WTC11 (cell line): ENCODE measurements around the gene ZP2. TPM values are rescaled to one million over a fixed set of nuclear protein-coding genes. Genes with fewer than 3 reads are reported as not detected.

Source experiments
- ATAC-seq: fragments of 200-7000 bp; cut with Tn5 transposase; 2 replicates; pipeline ENCODE4 v1.10.0; 2021; ENCODE audit warnings: mild to moderate bottlenecking, moderate library complexity
- CTCF ChIA-PET: fragments of 300-600 bp; sonication (Branson Sonifier 250); formaldehyde crosslinking; loops from one replicate; lab custom pipeline; 2021; ENCODE audit warnings: antibody characterized with exemption; lab: Charles Lee
- POLR2A ChIA-PET: fragments of 350-600 bp; sonication (Branson Sonifier 250); formaldehyde crosslinking; loops from one replicate; lab custom pipeline; 2021; ENCODE audit warnings: antibody characterized with exemption; lab: Charles Lee
- DNase-seq: peaks from one replicate; pipeline ENCODE4 v3.0.0; 2021; ENCODE audit warnings: low spot score
- H3K27ac Mint-ChIP-seq: 2 replicates; pipeline ENCODE4 v1.8.0; 2021; ENCODE audit warnings: mixed read lengths
- H3K27me3 Mint-ChIP-seq: 2 replicates; pipeline ENCODE4 v1.8.0; 2021; ENCODE audit warnings: low read depth, mild to moderate bottlenecking, moderate library complexity, mixed read lengths
- H3K36me3 Mint-ChIP-seq: 2 replicates; pipeline ENCODE4 v1.8.0; 2021; ENCODE audit warnings: mixed read lengths
- H3K4me1 Mint-ChIP-seq: 2 replicates; pipeline ENCODE4 v1.8.0; 2022; ENCODE audit warnings: mixed read lengths
- H3K4me3 Mint-ChIP-seq: 2 replicates; pipeline ENCODE4 v1.8.0; 2021; ENCODE audit warnings: mild to moderate bottlenecking, moderate library complexity, mixed read lengths
- H3K9me3 Mint-ChIP-seq: 2 replicates; pipeline ENCODE4 v1.8.0; 2021; ENCODE audit warnings: mixed read lengths
- FOXK1 ChIP-seq: sonication (generic); formaldehyde crosslinking; IDR thresholded peaks from 2 replicates; pipeline ENCODE4 v1.8.0; 2022; ENCODE audit warnings: mild to moderate bottlenecking, moderate library complexity, missing genetic modification reagents
- FOXP1 ChIP-seq: sonication (generic); formaldehyde crosslinking; IDR thresholded peaks from 2 replicates; pipeline ENCODE4 v1.8.0; 2022; ENCODE audit warnings: missing genetic modification reagents, mild to moderate bottlenecking, moderate library complexity, borderline replicate concordance
- GRHL2 ChIP-seq: fragments of 250-450 bp; sonication (Bioruptor Pico); IDR thresholded peaks from 2 replicates; pipeline ENCODE4 v1.8.0; 2022; ENCODE audit warnings: mild to moderate bottlenecking, moderate library complexity; ENCODE audit not compliant: insufficient replicate concordance, severe bottlenecking
- HMGA2 ChIP-seq: fragments of 250-450 bp; sonication (Bioruptor Pico); IDR thresholded peaks from 2 replicates; pipeline ENCODE4 v1.4.0; 2021; ENCODE audit warnings: mild to moderate bottlenecking, moderate library complexity
- IRF2 ChIP-seq: sonication (generic); formaldehyde crosslinking; IDR thresholded peaks from 2 replicates; pipeline ENCODE4 v1.8.0; 2022; ENCODE audit warnings: low read depth, missing genetic modification reagents, borderline replicate concordance
- MXD4 ChIP-seq: fragments of 250-450 bp; sonication (Bioruptor Pico); IDR thresholded peaks from 2 replicates; pipeline ENCODE4 v1.8.0; 2021; ENCODE audit warnings: mild to moderate bottlenecking, moderate library complexity, borderline replicate concordance
- NFYB ChIP-seq: sonication (generic); formaldehyde crosslinking; conservative IDR thresholded peaks from 2 replicates; pipeline ENCODE4 v1.8.0; 2022; ENCODE audit warnings: low read depth, missing genetic modification reagents
- SMAD4 ChIP-seq: sonication (generic); formaldehyde crosslinking; IDR thresholded peaks from 2 replicates; pipeline ENCODE4 v1.8.0; 2022; ENCODE audit warnings: mild to moderate bottlenecking, missing genetic modification reagents
- SOX15 ChIP-seq: fragments of 250-450 bp; sonication (Bioruptor Pico); IDR thresholded peaks from 2 replicates; pipeline ENCODE4 v1.9.0; 2021; ENCODE audit warnings: mild to moderate bottlenecking
- SP1 ChIP-seq: sonication (generic); formaldehyde crosslinking; conservative IDR thresholded peaks from 2 replicates; pipeline ENCODE4 v1.8.1; 2022; ENCODE audit warnings: missing genetic modification reagents
- TCF7 ChIP-seq: sonication (generic); formaldehyde crosslinking; IDR thresholded peaks from 2 replicates; pipeline ENCODE4 v1.8.0; 2022; ENCODE audit warnings: mild to moderate bottlenecking, low read depth, missing genetic modification reagents, moderate library complexity
- total RNA-seq: library from RNA; stranded (reverse); gene quantifications from 3 replicates; pipeline ENCODE4 v1.2.3, GENCODE V29; 2021
- TF ChIP-seq, protein P1 (sequence below): sonication (generic); formaldehyde crosslinking; IDR thresholded peaks from 2 replicates; pipeline ENCODE4 v1.8.1; 2022; ENCODE audit warnings: low read depth, missing genetic modification reagents, borderline replicate concordance
- TF ChIP-seq, protein P2 (sequence below): sonication (generic); formaldehyde crosslinking; IDR thresholded peaks from 2 replicates; pipeline ENCODE4 v1.8.0; 2023; ENCODE audit warnings: mild to moderate bottlenecking, missing genetic modification reagents
- TF ChIP-seq, protein P3 (sequence below): sonication (generic); formaldehyde crosslinking; IDR thresholded peaks from 2 replicates; pipeline ENCODE4 v1.8.0; 2022; ENCODE audit warnings: mild to moderate bottlenecking, missing genetic modification reagents
- TF ChIP-seq, protein P4 (sequence below): sonication (generic); formaldehyde crosslinking; IDR thresholded peaks from 2 replicates; pipeline ENCODE4 v1.8.0; 2022; ENCODE audit warnings: mild to moderate bottlenecking, missing genetic modification reagents
- TF ChIP-seq, protein P5 (sequence below): sonication (generic); formaldehyde crosslinking; IDR thresholded peaks from 2 replicates; pipeline ENCODE4 v1.8.1; 2023; ENCODE audit warnings: mild to moderate bottlenecking, missing genetic modification reagents, borderline replicate concordance
- TF ChIP-seq, protein P6 (sequence below): sonication (generic); formaldehyde crosslinking; conservative IDR thresholded peaks from 2 replicates; pipeline ENCODE4 v1.8.1; 2023; ENCODE audit warnings: mild to moderate bottlenecking, low read depth, missing genetic modification reagents, moderate library complexity

Gene ZP2
- total RNA-seq, 1 experiment from 2014 or later, result 0.07 TPM

DNA sequence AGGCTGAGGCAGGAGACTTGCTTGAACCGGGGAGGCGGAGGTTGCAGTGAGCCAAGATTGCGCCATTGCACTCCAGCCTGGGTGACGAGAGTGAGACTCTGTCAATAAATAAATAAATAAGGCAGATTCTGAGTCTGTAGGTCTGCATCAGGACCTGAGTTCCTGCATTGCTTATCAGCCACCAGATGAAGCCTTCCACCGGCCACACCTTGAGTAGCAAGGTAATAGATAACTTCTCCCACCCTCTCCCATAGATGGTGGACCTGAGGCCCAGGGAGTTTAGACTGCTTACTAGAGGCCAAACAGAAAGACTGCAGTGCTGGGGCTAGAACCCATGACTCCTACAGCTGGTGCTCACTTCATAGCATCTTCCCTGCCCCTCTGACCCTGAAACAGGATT, 22.1 kb downstream of the ZP2 start (continued):
- TF ChIP-seq, protein P1, sequence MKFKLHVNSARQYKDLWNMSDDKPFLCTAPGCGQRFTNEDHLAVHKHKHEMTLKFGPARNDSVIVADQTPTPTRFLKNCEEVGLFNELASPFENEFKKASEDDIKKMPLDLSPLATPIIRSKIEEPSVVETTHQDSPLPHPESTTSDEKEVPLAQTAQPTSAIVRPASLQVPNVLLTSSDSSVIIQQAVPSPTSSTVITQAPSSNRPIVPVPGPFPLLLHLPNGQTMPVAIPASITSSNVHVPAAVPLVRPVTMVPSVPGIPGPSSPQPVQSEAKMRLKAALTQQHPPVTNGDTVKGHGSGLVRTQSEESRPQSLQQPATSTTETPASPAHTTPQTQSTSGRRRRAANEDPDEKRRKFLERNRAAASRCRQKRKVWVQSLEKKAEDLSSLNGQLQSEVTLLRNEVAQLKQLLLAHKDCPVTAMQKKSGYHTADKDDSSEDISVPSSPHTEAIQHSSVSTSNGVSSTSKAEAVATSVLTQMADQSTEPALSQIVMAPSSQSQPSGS (CRISPR knock-in tag), result no peak
- TF ChIP-seq SMAD4, result no peak

DNA sequence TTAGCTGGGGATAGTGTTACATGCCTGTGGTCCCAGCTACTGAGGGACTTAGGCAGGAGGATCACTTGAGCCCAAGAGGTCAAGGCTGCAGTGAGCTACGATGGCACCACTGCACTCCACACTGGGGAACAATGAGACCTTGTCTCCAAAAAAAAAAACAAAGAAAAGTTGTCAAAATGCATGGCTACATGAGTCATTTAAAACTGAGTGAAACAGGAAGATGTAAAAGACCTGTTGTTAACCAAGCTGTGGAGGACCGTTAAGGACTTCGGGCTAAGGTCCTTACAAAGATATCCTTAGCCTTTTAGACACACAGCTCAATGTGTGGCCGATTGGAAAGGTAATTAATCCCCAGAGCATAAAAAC, 25.1 kb downstream of the ZP2 start:
- H3K27me3 Mint-ChIP-seq, result peaks cover 7% of the 10 kb centered on the region; the same call in 1 of the 2 replicates
- POLR2A ChIA-PET, result interaction anchor here (0.6 kb wide), 2 partner anchors 109 to 156 kb away, joined by 3 to 5 read pairs; no protein-coding TSS in a partner anchor
- no peak for ATAC-seq

DNA sequence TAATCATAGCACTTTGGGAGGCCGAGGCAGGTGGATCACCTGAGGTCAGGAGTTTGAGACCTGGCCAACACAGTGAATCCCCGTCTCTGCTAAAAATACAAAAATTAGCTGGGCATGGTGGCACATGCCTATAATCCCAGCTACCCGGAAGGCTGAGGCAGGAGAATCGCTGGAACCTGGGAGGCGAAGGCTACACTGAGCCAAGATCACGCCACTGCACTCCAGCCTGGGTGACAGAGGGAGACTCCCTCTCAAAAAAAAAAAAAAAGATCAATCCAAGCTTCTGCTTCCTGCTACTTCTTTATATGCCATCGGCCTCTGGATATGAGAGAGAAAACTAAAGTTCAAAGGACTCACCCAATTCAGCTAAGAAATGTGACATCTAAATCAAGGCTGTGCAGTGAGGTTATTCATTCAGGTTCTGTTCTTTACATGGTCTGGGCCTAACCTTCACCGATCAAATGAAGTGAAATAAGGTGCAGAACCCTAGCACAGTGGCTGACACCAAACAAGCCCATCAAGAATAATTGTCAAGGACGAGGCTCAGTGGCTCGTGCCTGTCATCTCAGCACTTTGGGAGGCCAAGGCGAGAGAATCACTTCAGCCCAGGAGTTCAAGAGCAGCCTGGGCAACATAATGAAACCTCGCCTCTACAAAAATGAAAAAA, 25.6 kb downstream of the ZP2 start:
- Mint-ChIP-seq H3K27me3 (peaks cover 7% of the 10 kb centered on the region; the same call in 1 of the 2 replicates), H3K4me3 (no peak overlapping the region), H3K4me1 (no peaks in the 10 kb centered on the region), H3K27ac (no peak overlapping the region), H3K36me3 (peaks cover 35% of the 10 kb centered on the region), H3K9me3 (peaks cover 42% of the 10 kb centered on the region)
- TF ChIP-seq MXD4 (CRISPR knock-in tag), result no peak
- TF ChIP-seq IRF2 (CRISPR knock-in tag), result no peak
- TF ChIP-seq, protein P2, sequence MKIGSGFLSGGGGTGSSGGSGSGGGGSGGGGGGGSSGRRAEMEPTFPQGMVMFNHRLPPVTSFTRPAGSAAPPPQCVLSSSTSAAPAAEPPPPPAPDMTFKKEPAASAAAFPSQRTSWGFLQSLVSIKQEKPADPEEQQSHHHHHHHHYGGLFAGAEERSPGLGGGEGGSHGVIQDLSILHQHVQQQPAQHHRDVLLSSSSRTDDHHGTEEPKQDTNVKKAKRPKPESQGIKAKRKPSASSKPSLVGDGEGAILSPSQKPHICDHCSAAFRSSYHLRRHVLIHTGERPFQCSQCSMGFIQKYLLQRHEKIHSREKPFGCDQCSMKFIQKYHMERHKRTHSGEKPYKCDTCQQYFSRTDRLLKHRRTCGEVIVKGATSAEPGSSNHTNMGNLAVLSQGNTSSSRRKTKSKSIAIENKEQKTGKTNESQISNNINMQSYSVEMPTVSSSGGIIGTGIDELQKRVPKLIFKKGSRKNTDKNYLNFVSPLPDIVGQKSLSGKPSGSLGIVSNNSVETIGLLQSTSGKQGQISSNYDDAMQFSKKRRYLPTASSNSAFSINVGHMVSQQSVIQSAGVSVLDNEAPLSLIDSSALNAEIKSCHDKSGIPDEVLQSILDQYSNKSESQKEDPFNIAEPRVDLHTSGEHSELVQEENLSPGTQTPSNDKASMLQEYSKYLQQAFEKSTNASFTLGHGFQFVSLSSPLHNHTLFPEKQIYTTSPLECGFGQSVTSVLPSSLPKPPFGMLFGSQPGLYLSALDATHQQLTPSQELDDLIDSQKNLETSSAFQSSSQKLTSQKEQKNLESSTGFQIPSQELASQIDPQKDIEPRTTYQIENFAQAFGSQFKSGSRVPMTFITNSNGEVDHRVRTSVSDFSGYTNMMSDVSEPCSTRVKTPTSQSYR (CRISPR knock-in tag), result no peak
- no peak for TF ChIP-seq SP1 (CRISPR knock-in tag)
- TF ChIP-seq GRHL2 (CRISPR knock-in tag), result no peak
- TF ChIP-seq, protein P3, sequence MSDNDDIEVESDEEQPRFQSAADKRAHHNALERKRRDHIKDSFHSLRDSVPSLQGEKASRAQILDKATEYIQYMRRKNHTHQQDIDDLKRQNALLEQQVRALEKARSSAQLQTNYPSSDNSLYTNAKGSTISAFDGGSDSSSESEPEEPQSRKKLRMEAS (CRISPR knock-in tag), result no peak
- TF ChIP-seq TCF7 (CRISPR knock-in tag), result no peak
- DNase-seq (no peak), ATAC-seq (no peak)
- ChIA-PET POLR2A (interaction anchor here (0.6 kb wide), 2 partner anchors 109 to 156 kb away, joined by 3 to 5 read pairs; no protein-coding TSS in a partner anchor), CTCF (interaction anchor here (0.7 to 5.8 kb wide), 3 partner anchors 26 to 115 kb away, joined by 3 to 186 read pairs (median 3); partner anchors contain the start of gene LDAF1)

More for the DNA sequence above, 25.1 kb downstream of the ZP2 start:
- Mint-ChIP-seq H3K36me3 (peaks cover 30% of the 10 kb centered on the region), H3K4me3 (no peak overlapping the region), H3K9me3 (peaks cover 38% of the 10 kb centered on the region), H3K27ac (no peak overlapping the region), H3K4me1 (no peaks in the 10 kb centered on the region)
- TF ChIP-seq, protein P4, sequence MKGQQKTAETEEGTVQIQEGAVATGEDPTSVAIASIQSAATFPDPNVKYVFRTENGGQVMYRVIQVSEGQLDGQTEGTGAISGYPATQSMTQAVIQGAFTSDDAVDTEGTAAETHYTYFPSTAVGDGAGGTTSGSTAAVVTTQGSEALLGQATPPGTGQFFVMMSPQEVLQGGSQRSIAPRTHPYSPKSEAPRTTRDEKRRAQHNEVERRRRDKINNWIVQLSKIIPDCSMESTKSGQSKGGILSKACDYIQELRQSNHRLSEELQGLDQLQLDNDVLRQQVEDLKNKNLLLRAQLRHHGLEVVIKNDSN (CRISPR knock-in tag), result no peak
- TF ChIP-seq SOX15 (no peak), NFYB (CRISPR knock-in tag) (no peak)
- CTCF ChIA-PET, result interaction anchor here (0.7 to 5.8 kb wide), 4 partner anchors 27 to 115 kb away, joined by 3 to 186 read pairs (median 4); partner anchors contain the start of gene LDAF1
- no peak for DNase-seq

DNA sequence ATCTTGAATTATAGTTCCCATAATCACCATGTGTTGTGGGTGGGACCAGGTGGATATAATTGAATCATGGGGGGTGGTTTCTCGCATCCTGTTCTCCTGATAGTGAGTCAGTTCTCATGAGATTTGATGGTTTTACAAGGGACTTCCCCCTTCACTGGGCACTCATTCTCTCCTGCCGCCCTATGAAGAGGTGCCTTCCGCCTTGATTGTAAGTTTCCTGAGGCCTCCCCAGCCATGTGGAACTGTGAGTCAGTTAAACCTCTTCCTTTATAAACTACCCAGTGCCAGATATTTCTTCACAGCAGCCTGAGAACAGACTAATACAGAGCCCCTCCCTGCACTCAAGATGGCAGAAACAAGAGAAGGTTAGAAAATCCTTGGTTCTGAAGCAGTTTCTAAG, 26.5 kb downstream of the ZP2 start:
- no peak for TF ChIP-seq FOXK1
- TF ChIP-seq FOXP1, result no peak
- no peak for TF ChIP-seq HMGA2 (CRISPR knock-in tag)
- TF ChIP-seq, protein P5, sequence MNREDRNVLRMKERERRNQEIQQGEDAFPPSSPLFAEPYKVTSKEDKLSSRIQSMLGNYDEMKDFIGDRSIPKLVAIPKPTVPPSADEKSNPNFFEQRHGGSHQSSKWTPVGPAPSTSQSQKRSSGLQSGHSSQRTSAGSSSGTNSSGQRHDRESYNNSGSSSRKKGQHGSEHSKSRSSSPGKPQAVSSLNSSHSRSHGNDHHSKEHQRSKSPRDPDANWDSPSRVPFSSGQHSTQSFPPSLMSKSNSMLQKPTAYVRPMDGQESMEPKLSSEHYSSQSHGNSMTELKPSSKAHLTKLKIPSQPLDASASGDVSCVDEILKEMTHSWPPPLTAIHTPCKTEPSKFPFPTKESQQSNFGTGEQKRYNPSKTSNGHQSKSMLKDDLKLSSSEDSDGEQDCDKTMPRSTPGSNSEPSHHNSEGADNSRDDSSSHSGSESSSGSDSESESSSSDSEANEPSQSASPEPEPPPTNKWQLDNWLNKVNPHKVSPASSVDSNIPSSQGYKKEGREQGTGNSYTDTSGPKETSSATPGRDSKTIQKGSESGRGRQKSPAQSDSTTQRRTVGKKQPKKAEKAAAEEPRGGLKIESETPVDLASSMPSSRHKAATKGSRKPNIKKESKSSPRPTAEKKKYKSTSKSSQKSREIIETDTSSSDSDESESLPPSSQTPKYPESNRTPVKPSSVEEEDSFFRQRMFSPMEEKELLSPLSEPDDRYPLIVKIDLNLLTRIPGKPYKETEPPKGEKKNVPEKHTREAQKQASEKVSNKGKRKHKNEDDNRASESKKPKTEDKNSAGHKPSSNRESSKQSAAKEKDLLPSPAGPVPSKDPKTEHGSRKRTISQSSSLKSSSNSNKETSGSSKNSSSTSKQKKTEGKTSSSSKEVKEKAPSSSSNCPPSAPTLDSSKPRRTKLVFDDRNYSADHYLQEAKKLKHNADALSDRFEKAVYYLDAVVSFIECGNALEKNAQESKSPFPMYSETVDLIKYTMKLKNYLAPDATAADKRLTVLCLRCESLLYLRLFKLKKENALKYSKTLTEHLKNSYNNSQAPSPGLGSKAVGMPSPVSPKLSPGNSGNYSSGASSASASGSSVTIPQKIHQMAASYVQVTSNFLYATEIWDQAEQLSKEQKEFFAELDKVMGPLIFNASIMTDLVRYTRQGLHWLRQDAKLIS (CRISPR knock-in tag), result no peak
- TF ChIP-seq, protein P6, sequence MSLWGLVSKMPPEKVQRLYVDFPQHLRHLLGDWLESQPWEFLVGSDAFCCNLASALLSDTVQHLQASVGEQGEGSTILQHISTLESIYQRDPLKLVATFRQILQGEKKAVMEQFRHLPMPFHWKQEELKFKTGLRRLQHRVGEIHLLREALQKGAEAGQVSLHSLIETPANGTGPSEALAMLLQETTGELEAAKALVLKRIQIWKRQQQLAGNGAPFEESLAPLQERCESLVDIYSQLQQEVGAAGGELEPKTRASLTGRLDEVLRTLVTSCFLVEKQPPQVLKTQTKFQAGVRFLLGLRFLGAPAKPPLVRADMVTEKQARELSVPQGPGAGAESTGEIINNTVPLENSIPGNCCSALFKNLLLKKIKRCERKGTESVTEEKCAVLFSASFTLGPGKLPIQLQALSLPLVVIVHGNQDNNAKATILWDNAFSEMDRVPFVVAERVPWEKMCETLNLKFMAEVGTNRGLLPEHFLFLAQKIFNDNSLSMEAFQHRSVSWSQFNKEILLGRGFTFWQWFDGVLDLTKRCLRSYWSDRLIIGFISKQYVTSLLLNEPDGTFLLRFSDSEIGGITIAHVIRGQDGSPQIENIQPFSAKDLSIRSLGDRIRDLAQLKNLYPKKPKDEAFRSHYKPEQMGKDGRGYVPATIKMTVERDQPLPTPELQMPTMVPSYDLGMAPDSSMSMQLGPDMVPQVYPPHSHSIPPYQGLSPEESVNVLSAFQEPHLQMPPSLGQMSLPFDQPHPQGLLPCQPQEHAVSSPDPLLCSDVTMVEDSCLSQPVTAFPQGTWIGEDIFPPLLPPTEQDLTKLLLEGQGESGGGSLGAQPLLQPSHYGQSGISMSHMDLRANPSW (CRISPR knock-in tag), result no peak
- TF ChIP-seq, all 79 proteins: peak for 0
- ChIA-PET POLR2A (no interaction called here), CTCF (interaction anchor here (5.8 kb wide), 1 partner anchor 116 kb away, joined by 186 read pairs; no protein-coding TSS in a partner anchor)
- Mint-ChIP-seq H3K27ac (no peak overlapping the region), H3K27me3 (peaks cover 2% of the 10 kb centered on the region; the same call in 1 of the 2 replicates), H3K4me3 (no peak overlapping the region), H3K9me3 (peaks cover 38% of the 10 kb centered on the region), H3K4me1 (no peaks in the 10 kb centered on the region), H3K36me3 (peaks cover 45% of the 10 kb centered on the region)
- no peak for ATAC-seq
- no peak for DNase-seq
